ENCODE measurements around the gene DNALI1. TPM values are rescaled to one million over a fixed set of nuclear protein-coding genes. Genes with fewer than 3 reads are reported as not detected.

Gene DNALI1
- 2.7 and 3.6 TPM in 2 replicates for total RNA-seq

DNA sequence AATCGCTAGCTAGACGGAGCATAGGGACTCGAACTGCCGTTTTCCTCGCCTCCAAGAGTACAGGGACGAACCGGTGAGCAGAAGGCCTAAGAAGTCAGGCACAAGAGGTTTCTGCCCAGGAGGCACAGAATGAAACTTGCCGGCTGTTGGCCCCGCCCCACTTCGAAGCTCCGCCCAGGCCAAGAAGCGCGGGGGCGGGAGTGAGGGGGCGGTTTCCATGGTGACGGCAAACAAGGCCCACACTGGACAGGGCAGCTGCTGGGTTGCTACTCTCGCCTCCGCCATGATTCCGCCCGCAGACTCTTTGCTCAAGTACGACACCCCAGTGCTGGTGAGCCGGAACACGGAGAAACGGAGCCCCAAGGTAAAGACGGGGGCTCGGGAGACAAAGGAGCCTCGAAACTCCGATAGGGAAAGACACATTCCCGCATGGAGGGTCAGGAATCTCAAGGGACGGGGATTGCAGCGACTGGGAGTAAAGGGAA, at the start of gene DNALI1:
Gene DNALI1 (plus strand): TSS at position 229 of the 485 bp plus-strand sequence. CDS start 55 bp downstream, at position 284.

GRCh38 chr1:37514350-37515184, 42.2 kb upstream of the DNALI1 start, which contains the start of gene MEAF6:
MEAF6 (minus strand) TSS chr1:37514766; CDS start chr1:37514746, 20 bp downstream.

DNA sequence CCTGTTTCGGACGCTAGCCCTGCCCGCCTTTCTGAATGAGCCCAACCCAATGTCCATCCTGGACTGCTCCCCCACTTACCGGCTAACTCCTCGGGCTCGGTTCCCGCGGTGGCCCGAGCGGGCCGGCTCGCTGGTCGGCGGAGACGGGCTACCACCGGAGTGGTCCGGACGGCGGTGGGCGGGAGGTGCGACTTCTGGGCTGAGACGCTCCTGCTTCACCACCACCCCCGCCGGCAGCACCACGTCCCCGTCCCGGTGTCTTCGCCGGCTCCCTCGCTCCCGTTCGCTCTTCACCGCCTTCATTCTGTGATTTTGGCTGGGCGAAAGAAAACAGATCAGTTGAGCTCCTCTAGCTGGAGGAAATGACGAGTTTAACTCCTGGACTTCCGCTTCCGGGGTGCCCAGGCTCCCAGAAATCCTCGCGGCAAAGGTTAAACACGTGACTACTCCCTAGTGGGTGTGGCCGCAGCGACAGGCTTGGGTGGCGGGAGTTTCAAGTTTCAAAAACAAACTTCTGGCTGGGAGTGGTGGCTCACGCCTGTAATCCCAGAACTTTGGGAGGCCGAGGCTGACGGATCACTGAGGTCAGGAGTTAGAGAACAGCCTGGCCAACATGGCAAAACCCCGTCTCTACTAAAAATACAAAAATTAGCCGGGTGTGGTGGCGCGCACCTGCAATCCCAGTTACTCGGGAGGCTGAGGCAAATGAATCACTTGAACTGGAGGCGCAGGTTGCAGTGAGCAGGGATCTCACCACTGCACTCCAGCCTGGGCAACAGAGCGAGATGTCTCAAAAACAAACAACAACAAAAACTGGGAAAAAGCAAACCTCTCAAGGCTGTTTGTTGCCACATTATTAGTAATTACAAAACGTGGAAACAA, 2.6 kb upstream of the DNALI1 start, which contains the start of gene SNIP1:
Gene SNIP1 (minus strand): TSS at position 367 of the 882 bp plus-strand sequence. CDS start 64 bp downstream, at position 303.

DNA sequence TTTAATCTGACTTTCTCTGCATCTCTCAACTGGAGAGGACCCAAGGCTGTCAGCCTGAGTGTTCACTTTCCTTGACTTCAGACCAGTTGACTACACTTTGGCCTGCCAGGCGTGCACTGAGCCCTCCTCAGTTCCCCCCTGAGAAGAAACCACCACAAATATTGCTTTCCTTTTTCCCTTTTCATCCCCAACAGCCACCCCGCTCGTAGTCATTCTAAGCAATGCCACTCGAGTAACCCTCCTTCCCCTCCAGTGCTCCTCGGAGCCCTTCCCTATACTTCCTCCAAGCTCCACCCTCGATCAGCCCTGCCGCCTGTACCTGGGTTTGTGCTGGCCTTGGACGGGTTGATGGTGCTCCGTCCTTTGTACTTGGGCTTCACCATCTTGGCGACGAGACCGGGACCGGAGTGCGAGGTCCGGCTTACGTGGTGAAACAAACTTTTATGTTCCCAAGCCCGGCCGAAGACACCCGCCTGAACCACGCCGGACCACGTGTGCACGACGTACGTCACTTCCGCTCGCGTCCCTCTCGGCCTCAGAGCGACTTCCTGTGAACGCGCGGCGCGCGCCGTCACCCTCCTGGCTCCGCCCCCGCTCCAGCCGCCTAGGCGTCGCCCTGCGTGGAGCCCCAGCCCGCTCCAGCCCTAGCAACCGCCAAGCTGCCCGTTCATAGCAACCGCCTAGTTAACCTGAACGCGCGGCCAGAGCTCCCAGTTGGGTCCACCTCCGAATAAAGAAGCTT, 38.9 kb downstream of the DNALI1 start, which contains the start of gene GNL2:
Gene GNL2 (minus strand): TSS at position 498 of the 742 bp plus-strand sequence. CDS start 115 bp downstream, at position 383.

Other genes starting within 250 kb of the DNALI1 start
- 8.5 and 11.4 TPM in 2 replicates for gene ZC3H12A, start 82.4 kb upstream of the DNALI1 start, total RNA-seq
- 80.4 and 94.4 TPM in 2 replicates for gene MEAF6, start 42.2 kb upstream of the DNALI1 start, total RNA-seq
- 23.4 and 25.6 TPM in 2 replicates for gene SNIP1, start 2.6 kb upstream of the DNALI1 start, total RNA-seq
- gene GNL2, start 39.0 kb downstream of the DNALI1 start, total RNA-seq = 74.6 and 104 TPM in 2 replicates
- 0.11 and 0.25 TPM in 2 replicates for gene RSPO1, start 78.0 kb downstream of the DNALI1 start, total RNA-seq
- gene CDCA8, start 135.6 kb downstream of the DNALI1 start, total RNA-seq = 5.2 and 27.9 TPM in 2 replicates
- under 0.01 TPM in 1 of 2 replicates, not detected in the other for gene EPHA10, start 208.2 kb downstream of the DNALI1 start, total RNA-seq
- gene MANEAL, start 236.9 kb downstream of the DNALI1 start, total RNA-seq = 0.44 and 0.50 TPM in 2 replicates

Measured in uterine smooth muscle cell (primary cell).